ENCODE measurements around the gene BDKRB1.
"Not testable (repeated sequence)": the region's sequence is repeated elsewhere in the genome, so short reads cannot be mapped to it uniquely, and the experiment has no call there.

Gene BDKRB1

GRCh38 chr14:96235426-96235825 lies 20.6 kb upstream of the BDKRB1 start:
- DNase-seq = no peak

- DNase-seq = peak; percentile 52
Observed at GRCh38 chr14:96237641-96238040, 18.4 kb upstream of the BDKRB1 start.

- no peak for DNase-seq
Observed at GRCh38 chr14:96238676-96239265, 17.2 kb upstream of the BDKRB1 start.

- DNase-seq = no peak
Observed at GRCh38 chr14:96239711-96240141, 16.3 kb upstream of the BDKRB1 start.

GRCh38 chr14:96240641-96241040 lies 15.4 kb upstream of the BDKRB1 start:
- no peak for DNase-seq

- no peak for DNase-seq
Observed at GRCh38 chr14:96242126-96242525, 13.9 kb upstream of the BDKRB1 start.

- no peak for DNase-seq
Observed at GRCh38 chr14:96243785-96244184, 12.2 kb upstream of the BDKRB1 start.

- DNase-seq = not testable (repeated sequence)
Observed at GRCh38 chr14:96245074-96245473, 10.9 kb upstream of the BDKRB1 start.

GRCh38 chr14:96245710-96246538 lies 10.1 kb upstream of the BDKRB1 start:
- no peak for DNase-seq

- DNase-seq = no peak
Observed at GRCh38 chr14:96246539-96246847, 9.5 kb upstream of the BDKRB1 start.

GRCh38 chr14:96247031-96247430 lies 9.0 kb upstream of the BDKRB1 start:
- no peak for DNase-seq

GRCh38 chr14:96249029-96249428 lies 7.0 kb upstream of the BDKRB1 start:
- no peak for DNase-seq

- DNase-seq = no peak
Observed at GRCh38 chr14:96250485-96250884, 5.5 kb upstream of the BDKRB1 start.

- no peak for DNase-seq
Observed at GRCh38 chr14:96251656-96252155, 4.3 kb upstream of the BDKRB1 start.

- DNase-seq = no peak
Observed at GRCh38 chr14:96252323-96252998, 3.5 kb upstream of the BDKRB1 start.

GRCh38 chr14:96252999-96253539 lies 2.9 kb upstream of the BDKRB1 start:
- DNase-seq = no peak

GRCh38 chr14:96254687-96255086 lies 1.3 kb upstream of the BDKRB1 start:
- DNase-seq = no peak

GRCh38 chr14:96256407-96256806 lies 397 bp downstream of the BDKRB1 start:
- no peak for DNase-seq

- DNase-seq = no peak
Observed at GRCh38 chr14:96257056-96257455, 1.0 kb downstream of the BDKRB1 start.

GRCh38 chr14:96257900-96258299 lies 1.9 kb downstream of the BDKRB1 start:
- DNase-seq = no peak

GRCh38 chr14:96260341-96260821 lies 4.4 kb downstream of the BDKRB1 start:
- no peak for DNase-seq

- DNase-seq = no peak
Observed at GRCh38 chr14:96261053-96261452, 5.0 kb downstream of the BDKRB1 start.

Measured in NCI-H446 treated with DMSO at 0.1 percent for 48 hours (cell line).